Amygdala (tissue), 56 donors: Measurements from ENCODE around the gene FLRT1.
A peak's percentile ranks its signal among the peaks of the same experiment; 100 is the strongest.
"Not testable (repeated sequence)": the region's sequence is repeated elsewhere in the genome, so short reads cannot be mapped to it uniquely, and the experiment has no call there.

Source experiments
- DNase-seq, 56 donors: peaks; one replicate each; lab custom pipeline; 2025; lab: John Stamatoyannopoulos, UW

Gene FLRT1

GRCh38 chr11:64042301-64042700 lies 6.6 kb downstream of the FLRT1 start:
- no peak for DNase-seq

DNA sequence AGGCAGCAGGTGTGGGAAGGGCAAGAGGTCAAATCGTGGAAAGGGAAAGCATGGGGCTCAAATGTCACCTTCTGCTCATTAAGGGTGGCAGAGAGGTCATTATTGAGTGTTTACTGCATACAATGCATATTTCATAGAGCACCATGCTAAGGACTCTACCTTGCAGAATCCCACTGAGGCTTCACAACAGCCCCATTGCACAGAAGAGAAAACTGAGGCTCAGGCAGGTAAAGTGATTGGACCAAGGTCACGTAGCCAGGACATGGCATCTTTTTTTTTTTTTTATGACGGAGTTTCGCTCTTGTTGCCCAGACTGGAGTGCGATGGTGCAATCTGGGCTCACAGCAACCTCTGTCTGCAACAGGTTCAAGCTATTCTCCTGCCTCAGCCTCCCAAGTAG lies 7.8 kb downstream of the FLRT1 start:
- DNase-seq, result no peak

- DNase-seq, result peak in 44 of 56 donors; percentile 9 to 86 (median 54)
These were observed 9.1 kb downstream of the FLRT1 start for GRCh38 chr11:64044730-64045393.

- no peak for DNase-seq
These were observed 10.0 kb downstream of the FLRT1 start for GRCh38 chr11:64045700-64046099.

DNA sequence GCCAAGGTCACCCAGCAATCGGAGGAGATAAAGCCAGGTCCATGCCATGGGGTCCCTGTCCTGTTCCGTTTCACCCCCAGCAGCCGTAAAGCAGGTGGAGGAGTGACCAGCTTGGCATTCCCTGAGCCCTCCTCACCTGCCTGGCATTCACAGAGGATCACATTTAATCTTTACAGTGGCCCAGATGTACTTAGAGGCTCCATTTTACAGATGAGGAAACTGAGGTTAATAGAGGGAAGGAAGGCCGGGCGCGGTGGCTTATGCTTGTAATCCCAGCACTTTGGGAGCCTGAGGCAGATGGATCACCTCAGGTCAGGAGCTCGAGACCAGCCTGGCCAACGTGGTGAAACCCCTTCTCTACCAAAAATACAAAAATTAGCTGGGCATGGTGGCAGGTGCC lies 11.6 kb downstream of the FLRT1 start:
- DNase-seq, result not testable (repeated sequence)

DNA sequence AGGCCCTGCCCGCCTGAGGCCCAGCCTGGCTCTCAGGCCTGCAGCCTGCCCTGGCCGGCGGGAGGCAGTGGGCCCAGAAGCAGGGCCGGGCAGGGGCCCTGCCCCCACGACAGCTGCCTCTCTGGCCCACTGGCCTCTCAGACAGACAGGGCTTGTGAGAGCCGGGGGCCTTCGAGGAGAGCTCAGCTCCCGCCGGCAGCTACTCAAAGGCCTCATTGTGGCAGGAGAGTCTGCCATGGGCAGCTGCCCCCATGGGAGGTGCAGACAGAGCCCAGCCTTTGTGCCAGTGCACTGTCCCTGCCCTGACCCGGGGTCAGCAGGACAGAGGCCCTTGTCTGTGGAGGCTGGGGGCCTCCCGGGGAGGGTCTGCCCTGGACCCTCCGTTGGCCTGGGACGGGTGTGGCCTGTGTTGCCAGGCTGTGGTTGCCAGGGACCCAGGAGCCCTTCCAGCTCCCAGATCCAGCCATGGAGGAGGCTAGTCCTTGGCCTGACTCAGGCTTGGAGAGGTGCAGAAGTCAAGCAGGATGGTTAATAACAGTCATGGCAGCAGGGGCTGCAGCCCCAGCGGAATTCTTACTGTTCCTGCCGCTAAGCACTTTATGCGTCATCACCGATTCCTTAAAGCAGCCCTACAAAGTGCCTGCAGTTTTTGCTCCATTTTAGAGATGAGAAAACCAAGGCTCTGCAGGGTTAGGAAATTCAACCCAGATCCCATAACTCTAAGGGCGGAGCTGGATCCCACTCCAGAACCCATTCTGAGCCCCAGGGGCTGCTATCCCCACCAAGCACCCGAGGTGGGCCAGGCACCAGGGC lies 12.5 kb downstream of the FLRT1 start:
- peak; percentile 44 to 99 (median 93) for DNase-seq

- DNase-seq, result no peak
These were observed 13.8 kb downstream of the FLRT1 start for GRCh38 chr11:64049509-64049908.

GRCh38 chr11:64051297-64051696 lies 15.6 kb downstream of the FLRT1 start:
- peak in 2 of 56 donors; percentile 25 to 30 for DNase-seq

DNA sequence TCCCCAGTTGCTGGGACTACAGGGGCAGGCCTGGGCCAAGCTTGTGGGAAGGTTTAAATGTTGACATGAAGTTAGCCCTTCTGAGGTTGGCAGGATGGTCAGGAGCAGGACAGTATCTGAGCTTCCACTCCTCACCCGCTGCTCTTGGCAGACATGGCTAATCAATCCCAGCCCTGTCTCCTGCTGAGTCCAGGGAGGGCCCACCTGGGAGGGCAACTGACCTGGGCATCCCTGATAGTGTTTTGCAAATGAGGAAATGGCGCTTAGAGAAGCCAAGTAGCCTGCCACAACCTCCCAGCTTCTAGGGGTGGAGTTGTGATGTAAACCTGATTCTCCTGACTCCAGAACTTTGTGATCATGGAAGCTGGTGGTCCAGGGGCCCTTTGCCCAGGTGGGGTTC lies 16.7 kb downstream of the FLRT1 start:
- DNase-seq, result no peak

DNA sequence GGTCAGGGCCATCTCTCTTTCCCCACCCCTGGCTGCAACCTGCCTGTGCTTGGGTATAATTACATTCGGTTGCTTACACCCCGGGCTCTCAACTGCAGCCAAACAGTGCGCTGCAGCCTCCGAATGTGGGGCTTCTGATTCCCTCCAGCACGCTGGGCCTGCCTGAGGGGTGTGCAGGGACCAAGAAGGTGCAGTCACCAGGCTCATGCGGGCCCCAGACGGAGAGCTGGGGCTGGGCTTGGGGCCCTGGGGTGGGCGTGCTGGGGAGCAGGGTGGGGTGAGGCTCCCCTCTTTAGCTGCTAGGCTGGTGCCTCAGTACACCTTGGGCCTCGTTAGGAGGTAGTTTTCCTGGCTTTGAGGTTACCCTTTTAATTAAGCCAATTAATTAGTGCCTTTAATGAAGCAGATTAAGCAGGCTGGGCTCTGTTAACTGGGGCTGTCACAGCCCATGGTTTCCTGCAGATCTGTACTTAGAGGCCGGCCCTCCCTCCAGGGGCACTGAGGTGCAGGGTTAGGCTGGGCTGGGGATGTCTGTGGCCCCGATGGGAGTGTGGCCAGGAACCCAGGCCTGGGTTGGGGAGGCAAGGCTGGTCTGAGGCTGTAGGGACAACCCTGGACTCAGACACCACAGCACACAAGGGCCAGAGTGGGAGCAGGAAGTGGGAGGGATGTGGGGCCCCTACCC lies 17.3 kb downstream of the FLRT1 start:
- DNase-seq, result no peak

- peak in 1 of 56 donors; percentile 38 for DNase-seq
These were observed 18.0 kb downstream of the FLRT1 start for GRCh38 chr11:64053699-64054098.

DNA sequence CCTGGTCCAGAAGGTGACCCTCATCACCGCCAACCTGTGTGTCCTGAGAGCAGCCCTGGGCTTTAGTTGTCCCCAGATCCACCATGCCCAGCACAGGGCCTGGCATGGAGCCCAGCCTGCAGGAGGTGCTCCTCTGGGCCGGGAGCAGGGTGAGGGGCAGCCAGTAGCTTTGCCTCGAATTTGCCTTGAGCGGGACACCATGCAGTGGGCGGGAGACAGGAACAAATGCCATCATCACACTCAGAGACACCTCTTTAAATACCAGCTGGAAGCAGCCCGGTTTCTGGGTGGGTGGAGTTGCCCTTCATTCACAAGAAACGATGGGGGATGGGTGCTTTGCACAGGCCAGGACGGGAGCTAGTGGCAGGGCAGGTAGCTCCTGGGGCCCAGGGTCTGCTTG lies 19.3 kb downstream of the FLRT1 start:
- peak in 16 of 56 donors; percentile 12 to 68 (median 38) for DNase-seq

DNA sequence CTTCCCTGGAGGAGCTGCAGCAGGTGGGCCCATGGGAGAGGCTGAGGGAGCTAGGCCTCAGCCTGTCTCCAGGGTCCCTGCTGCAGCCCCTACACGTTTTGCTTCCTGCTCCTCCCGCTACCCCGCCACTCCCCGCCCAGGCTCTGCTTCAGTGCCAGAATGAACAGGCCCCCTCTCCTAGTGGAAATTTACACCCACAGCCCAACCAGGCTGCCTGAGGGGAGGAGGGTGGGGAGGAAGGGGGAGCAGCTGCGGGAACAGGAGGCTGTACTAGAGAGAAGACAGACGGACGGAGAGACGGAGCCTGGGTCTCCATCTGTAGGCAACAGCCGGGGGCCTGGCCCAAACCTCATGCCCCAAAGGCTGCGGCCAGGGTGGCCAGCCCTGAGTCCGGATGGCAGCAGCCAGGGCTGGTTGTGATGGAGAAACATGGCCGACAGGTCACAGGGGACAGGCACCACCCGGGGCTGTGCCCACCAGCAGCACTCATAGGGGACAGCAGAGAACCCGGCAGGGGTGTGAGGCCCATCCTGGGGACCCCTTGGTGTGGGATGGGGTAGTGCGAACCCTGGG lies 20.6 kb downstream of the FLRT1 start:
- DNase-seq, result peak in 38 of 56 donors; percentile 11 to 83 (median 45)

DNA sequence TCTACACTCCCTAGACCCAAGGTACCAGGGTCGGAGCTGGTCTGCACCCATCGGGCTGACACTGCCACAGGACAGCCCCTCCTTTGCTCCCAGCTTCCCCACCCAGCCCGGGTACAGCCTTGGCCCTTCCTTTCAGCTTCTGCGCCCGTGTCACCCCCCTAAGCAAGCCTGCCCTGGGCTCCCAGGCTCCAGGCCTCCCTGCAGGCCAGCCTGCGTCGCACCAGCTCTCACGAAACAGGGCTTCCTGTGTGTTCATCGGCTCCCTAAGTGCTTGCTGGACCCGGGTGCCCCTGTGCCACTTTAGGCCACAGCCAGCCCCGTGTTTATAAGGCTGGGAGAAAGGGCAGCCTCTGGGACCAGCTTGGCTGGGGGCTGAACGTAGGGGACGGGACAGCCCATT lies 21.1 kb downstream of the FLRT1 start:
- no peak for DNase-seq

GRCh38 chr11:64057890-64058289 lies 22.2 kb downstream of the FLRT1 start:
- peak in 1 of 56 donors; percentile 9 for DNase-seq

DNA sequence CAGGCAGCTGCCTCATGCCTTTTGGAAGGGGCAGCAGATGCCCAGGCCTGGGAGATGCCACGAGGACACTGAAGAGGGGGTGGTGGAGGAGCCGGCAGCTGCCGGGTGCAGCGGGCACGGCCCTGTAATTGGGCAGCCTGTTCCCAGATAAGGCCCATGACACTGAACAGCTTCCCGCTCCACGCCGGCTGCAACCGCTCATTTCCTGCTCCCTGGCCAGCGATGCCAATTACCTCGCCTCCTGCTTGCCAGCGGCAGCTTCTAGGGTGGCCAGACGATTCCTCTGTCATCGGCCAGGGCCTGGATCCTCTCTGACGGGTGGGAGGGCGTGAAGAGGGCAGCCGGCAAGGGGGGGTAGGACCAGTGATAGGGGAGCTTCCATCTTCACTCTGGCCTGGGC lies 22.8 kb downstream of the FLRT1 start:
- peak in 14 of 56 donors; percentile 25 to 65 (median 32) for DNase-seq

DNA sequence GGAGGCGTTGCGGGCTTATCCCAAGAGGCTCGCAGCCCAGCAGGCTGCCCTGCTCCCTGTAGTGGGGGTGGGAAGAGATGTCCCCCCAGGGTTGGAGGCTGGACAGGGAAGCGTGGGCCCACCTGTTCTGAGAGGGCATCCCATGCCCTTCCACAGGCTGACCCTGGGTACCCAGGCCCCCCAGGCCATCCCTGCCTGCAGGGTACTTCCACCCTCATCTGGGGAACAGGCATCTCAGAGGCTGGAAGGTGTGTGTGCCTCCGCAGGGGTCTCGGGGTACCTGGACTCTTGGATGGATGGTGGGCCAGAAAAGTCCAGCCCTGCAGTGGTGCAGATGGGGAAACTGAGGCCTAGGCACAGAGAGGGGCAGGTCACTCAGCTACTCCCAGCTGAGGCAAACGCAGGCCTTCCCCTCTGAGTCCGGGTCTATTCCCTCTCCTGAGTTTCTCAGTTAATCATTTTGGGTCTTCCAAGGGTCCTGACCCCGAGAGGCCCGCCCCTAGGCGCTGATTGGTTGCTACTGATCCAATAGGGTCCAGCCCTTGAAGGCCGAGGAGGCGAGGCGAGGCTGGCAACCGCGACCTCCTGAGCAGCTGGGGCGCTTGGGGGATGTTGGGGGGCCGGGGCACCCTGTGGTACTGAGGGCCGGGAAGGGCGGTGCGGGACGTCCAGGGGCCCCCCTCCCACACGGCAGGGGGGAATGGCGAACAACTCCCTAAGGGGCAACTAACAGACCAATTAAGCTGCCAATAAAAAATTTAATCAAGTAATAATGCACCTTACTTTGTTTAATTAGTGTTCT lies 23.8 kb downstream of the FLRT1 start:
- DNase-seq, result no peak

- DNase-seq, result no peak
These were observed 24.6 kb downstream of the FLRT1 start for GRCh38 chr11:64060263-64060860.

DNA sequence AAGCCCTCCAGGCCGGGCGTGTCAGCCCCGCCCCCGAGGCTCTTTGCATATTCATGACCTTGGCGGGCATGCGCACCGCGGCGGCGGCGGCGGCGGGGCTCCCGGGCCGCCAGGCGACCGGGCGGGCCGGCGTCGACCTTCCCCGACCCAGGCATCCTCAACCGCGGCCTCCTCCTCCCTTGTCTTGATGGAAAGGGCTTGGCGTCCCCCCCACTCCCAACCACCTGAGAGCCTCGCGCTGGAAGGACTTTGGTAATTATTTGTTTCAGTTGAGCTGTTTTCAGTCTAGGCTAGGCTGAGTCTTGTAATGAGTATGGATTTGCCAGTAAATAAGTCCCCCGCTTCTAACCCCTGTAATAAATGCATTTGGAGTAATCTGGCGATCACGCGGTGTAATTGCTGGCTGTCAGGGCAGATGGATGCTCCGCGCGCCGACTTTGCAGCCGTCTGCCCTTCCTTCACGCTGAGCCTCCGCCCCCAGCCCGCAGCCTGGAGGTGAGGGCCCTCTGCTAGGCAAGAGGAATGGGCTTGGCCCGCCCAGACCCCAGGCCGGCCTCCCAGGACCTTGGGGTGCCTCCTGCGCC lies 25.2 kb downstream of the FLRT1 start:
- DNase-seq, result peak in 34 of 56 donors; percentile 10 to 76 (median 44)
